Sciatic nerve (tissue), 2 donors: ENCODE measurements around the gene KCNAB2. TPM values are rescaled to one million over a fixed set of nuclear protein-coding genes. Genes with fewer than 3 reads are reported as not detected.
"Not testable (repeated sequence)": the region's sequence is repeated elsewhere in the genome, so short reads cannot be mapped to it uniquely, and the experiment has no call there.

Experiments
- ATAC-seq: fragments of 200-7000 bp; cut with Tn5 transposase; one replicate; pipeline ENCODE4 v1.9.1; 2020; ENCODE audit warnings: mild to moderate bottlenecking, moderate library complexity
- DNase-seq: peaks from one replicate; pipeline ENCODE4 v3.0.0-alpha.2; 2020; ENCODE audit warnings: low spot score
- intact Hi-C: fragments of 100-400 bp; cut with DNase I; formaldehyde crosslinking; loops from one replicate; pipeline ENCODE4 v1.14.2; 2022
- total RNA-seq: library from RNA; stranded (reverse); fragmentation: NEBNext Ultra II Directional; extraction: Animal tissue kit (Norgen Biotek cat#: 25700); gene quantifications from one replicate; pipeline ENCODE4 v1.2.1, GENCODE V29; 2021
- donor health status: DM: no; HTN: no; CAD: no.
- donor health status: DM: no; HTN: no; CAD: no.

KCNAB2 gene
- total RNA-seq, 1 donor from 2014 or later: 20.1 TPM

DNA sequence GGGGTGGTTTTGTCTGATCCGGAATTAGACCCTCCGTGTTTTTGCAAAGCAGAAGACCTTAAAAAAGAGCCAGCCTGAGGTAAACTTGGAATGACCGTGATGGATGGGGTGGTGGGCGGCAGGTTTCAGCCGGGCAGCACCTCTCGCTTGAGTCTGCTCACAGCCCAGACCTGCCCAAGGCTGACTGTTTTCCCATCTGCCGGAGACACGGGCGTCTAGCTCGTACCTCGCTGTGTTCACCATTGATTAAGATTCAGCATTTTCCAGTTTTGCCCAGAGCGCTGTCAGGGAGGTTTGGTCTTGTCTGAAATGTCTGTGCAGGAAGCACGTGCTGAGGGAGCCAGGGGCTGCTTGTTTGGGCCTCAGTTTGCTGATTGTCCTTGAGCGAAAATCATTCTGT lies 591 bp downstream of the KCNAB2 start:
- ATAC-seq (no peak), DNase-seq (no peak)
- intact Hi-C loops: no loop called here

GRCh38 chr1:6048179-6048867 lies 2.6 kb downstream of the KCNAB2 start:
- ATAC-seq: no peak
- no peak for DNase-seq
- intact Hi-C loops: no loop called here

DNA sequence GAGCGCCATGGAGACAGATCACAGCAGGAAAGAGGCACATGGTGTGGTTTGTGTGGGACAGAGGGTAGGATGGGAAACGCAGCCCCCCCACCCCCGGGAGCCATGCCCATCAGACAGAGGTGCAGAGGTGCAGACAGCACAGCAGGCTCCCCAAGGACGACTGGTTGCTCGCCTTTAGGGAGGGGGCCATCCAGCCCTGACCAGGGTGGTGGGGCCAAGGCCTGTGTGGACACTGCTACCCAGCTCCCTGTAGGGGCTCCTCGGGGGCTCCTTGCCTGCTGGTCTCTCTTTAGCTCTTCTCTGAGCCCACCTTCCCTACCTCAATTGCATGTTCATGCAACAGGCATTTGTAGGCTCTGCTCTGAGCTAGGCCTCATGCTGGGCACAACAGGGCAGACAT lies 3.7 kb downstream of the KCNAB2 start:
- no peak for DNase-seq
- intact Hi-C loops: no loop called here
- no peak for ATAC-seq

DNA sequence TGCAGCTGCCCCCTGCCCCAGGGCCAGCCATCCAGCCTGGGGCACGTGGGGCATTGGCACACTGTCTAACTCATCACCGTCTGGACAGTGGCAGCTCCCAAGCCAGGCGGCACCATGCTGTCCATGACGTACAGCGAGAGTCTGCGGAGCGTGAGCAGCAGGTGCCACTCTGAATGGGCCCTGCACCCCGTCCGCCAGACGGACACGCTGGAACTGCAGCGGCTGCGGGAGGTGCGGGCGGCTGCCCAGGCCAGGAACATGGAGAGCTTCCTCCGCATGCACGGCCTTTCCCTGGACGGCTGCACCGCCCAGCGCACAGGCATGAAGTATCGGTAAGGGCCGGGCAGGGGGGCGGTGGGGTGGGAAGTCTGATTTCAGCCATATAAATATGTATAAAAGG lies 5.7 kb downstream of the KCNAB2 start:
- ATAC-seq (no peak), DNase-seq (no peak)
- intact Hi-C loops: loop anchor here (5.0 kb wide), 1 partner anchor 196 kb away; no protein-coding TSS in a partner anchor

- DNase-seq: peak; percentile 82
- ATAC-seq: peak; percentile 61
- intact Hi-C loops: loop anchor here (5.0 kb wide), 1 partner anchor 195 kb away; no protein-coding TSS in a partner anchor
Measured at GRCh38 chr1:6052543-6053205, 7.0 kb downstream of the KCNAB2 start.

DNA sequence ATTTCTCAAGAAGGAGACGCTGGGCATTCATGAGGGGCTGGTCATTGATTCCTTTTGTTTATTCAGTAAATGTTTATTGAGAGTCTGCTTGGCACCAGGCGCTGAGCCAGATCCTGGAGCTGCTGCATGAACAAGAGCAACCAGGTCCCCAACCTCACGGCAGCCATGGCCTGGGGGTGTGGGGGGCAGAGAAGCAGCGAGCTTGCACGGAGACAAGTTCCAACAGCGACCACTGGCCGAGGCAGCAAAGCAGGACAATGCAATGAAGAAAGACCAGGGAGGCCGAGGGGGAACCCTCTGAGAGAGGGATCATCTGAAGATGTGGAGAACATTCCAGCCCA lies 7.5 kb downstream of the KCNAB2 start:
- ATAC-seq (no peak), DNase-seq (no peak)
- intact Hi-C loops: loop anchor here (5.0 kb wide), 1 partner anchor 194 kb away; no protein-coding TSS in a partner anchor

- intact Hi-C loops: loop anchor here (5.0 kb wide), 1 partner anchor 193 kb away; no protein-coding TSS in a partner anchor
- no peak for ATAC-seq
- DNase-seq: no peak
Measured at GRCh38 chr1:6054596-6054995, 8.9 kb downstream of the KCNAB2 start.

GRCh38 chr1:6056572-6056948 lies 10.9 kb downstream of the KCNAB2 start:
- ATAC-seq (peak; percentile 56), DNase-seq (no peak)
- intact Hi-C loops: no loop called here

DNA sequence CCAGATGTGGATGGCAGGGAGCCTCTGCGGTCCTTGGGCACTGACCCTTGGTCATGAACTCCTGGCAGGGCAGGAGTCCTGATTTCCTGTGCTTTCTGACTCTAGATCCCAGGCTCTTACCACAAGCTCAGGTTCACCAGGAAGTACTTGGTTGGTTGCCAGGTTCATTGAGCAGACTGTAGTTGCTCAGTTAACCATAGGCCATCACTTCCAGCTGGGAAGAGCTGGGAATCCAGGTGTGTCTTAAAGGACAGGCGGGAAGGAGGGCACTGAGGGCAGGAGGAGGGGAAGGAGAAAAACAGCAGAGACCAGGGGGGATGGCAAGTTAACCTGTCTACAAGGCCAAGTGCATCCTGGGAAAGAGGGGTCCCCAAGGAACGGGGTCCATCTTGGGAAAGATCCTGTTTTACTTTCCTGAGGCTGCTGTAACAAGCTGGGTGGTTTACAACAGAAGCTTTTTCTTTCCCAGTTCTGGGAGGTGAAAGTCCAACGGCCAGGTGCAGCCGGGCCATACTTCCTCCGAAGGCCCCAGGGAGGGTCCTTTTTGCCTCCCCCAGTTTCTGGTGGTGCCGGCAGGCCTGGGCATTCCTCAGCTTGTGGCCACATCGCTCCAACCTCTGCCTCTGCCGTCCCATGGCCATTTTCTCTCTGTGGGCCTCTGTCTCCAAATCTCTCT lies 11.6 kb downstream of the KCNAB2 start:
- no peak for DNase-seq
- ATAC-seq: no peak
- intact Hi-C loops: no loop called here

- intact Hi-C loops: no loop called here
- ATAC-seq (no peak), DNase-seq (no peak)
Measured at GRCh38 chr1:6059866-6060265, 14.2 kb downstream of the KCNAB2 start.

DNA sequence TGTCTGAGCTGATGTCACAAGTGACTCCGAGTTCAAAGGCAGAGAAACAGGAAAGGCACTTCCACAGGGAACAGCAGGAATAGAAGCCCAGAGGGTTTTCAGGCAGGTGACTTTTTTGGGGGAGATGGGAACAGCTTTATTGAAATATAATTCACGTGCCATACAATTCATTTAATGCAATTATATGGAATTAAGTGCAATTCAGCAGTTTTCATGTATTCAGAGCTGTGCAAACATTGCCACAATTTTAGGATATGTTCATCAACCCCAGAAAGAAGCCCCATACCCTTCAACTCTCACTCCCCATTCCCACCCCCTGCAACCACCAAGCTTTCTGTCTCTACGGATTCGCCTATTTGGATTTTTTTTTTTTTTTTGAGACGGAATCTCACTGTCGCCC lies 17.0 kb downstream of the KCNAB2 start:
- DNase-seq (no peak), ATAC-seq (no peak)
- intact Hi-C loops: no loop called here

DNA sequence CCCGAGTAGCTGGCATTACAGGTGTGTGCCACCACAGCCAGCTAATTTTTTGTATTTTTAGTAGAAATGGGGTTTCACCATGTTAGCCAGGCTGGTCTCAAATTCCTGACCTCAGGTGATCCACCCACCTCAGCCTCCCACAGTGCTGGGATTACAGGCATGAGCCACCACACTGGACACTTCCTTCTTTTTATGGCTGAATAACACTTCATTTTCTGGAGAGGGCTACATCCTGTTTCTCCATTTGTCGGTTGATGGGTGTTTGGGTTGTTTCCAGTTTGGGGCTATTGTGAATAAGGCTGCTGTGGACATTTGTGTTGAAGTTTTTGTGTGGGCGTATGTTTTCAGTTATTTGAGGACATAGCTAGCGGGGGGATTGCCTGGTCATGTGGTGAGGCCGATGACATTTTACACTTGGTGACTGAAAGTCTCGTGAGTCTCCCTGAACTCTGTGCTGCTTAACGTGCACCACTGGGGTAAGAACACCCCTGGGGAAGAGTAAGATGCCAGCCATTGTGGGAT lies 17.9 kb downstream of the KCNAB2 start:
- intact Hi-C loops, DNase-seq, ATAC-seq: not testable (repeated sequence)

- ATAC-seq (no peak), DNase-seq (no peak)
- intact Hi-C loops: no loop called here
Measured at GRCh38 chr1:6065093-6065858, 19.6 kb downstream of the KCNAB2 start.

DNA sequence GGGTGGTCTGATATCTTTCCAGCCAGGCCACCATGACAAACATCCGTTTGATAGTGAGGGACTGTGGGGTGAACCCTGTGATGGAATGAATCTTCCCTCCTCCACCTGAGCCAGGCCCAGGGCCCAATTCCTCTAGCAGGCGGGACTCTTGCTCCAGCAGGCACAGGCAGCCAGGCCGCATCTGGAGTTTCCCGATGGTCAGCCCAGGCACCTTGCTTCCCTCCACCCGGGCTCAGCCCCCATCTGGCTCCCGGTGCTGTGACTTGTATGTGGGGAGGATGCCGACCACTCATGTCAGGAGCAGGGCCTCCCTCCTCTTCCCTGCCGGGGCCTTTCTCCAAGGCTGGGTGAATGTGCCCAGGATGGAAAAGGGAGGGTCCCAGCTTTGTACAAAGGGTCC lies 21.0 kb downstream of the KCNAB2 start:
- intact Hi-C loops: no loop called here
- DNase-seq (no peak), ATAC-seq (no peak)

DNA sequence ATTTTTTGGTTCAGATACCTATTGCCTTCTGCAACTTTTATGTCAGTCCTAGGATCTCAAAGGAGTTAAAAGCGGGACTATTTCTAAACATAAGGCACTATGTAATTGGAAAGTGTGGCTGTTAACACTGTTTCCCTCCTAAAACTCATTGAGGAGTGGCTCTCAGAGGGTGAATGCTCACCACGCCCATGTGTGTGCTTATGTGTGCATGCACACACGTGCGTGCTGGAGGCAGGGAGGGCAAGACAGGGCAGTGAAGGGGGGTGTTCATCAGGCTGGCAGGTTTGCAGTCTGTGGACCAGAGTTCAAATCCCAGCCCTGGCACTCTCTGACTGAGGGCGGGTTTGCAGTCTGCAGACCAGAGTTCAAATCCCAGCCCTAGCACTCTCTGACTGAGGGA lies 22.4 kb downstream of the KCNAB2 start:
- intact Hi-C loops: no loop called here
- DNase-seq: no peak

GRCh38 chr1:6068932-6069331 lies 23.2 kb downstream of the KCNAB2 start:
- intact Hi-C loops: no loop called here
- no peak for DNase-seq
- ATAC-seq: no peak

More for the DNA sequence above, 22.4 kb downstream of the KCNAB2 start:
- no peak for ATAC-seq

- no peak for ATAC-seq
- intact Hi-C loops: no loop called here
Measured at GRCh38 chr1:6069573-6069972, 23.9 kb downstream of the KCNAB2 start.

GRCh38 chr1:6070450-6070974 lies 24.8 kb downstream of the KCNAB2 start:
- intact Hi-C loops: no loop called here
- ATAC-seq (no peak), DNase-seq (no peak)

More at GRCh38 chr1:6069573-6069972, 23.9 kb downstream of the KCNAB2 start:
- DNase-seq: no peak

DNA sequence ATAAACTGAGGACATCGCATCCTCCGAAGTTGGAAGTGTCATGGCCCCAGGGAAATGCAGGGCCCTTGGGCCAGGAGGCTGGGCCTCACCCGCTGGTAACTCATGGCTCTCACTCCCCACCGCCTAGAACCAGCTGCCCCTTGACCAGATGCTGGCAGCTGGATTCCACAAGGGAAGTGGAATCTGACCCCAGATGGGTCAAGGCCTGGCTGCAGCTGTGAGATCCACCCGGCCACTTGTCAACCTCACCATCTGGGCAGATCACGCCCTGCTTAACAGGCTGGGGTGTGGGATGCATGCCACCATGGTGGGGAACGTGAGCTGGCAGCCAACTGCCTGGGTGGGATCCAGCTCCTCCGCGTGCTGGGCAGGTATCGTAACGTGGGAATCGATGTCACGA lies 25.5 kb downstream of the KCNAB2 start:
- ATAC-seq (no peak), DNase-seq (no peak)
- intact Hi-C loops: no loop called here
